Testis (tissue), 3 donors: ENCODE measurements around the gene SAMD11. TPM values are rescaled to one million over a fixed set of nuclear protein-coding genes. Genes with fewer than 3 reads are reported as not detected.

Experiments used
- DNase-seq: peaks from one replicate; pipeline ENCODE4 v3.0.0-alpha.2; 2019
- H3K27ac ChIP-seq, 2 donors: fragments of 200-600 bp; sonication (generic); one replicate each; pipeline ENCODE4 v1.5.1; 2019
- H3K27me3 ChIP-seq: fragments of 200-600 bp; sonication (generic); one replicate; pipeline ENCODE4 v1.5.1; 2019
- H3K36me3 ChIP-seq: fragments of 200-600 bp; sonication (generic); one replicate; pipeline ENCODE4 v1.5.1; 2017; ENCODE audit warnings: low read depth; ENCODE audit errors: missing control alignments
- H3K4me1 ChIP-seq: fragments of 200-600 bp; sonication (generic); one replicate; pipeline ENCODE4 v1.5.1; 2019
- H3K4me3 ChIP-seq, 2 donors: fragments of 200-600 bp; sonication (generic); one replicate each; pipeline ENCODE4 v1.5.1; 2017 to 2019
- H3K9me3 ChIP-seq: fragments of 200-600 bp; sonication (generic); one replicate; pipeline ENCODE4 v1.5.1; 2017
- CTCF ChIP-seq, 3 experiments: fragments of 450-650 bp in 2 of 3; fragments of 200-600 bp in 1 of 3; sonication (generic) in 1 of 3; IDR thresholded peaks; one replicate each; pipeline ENCODE4 v1.5.1; 2016 to 2019; ENCODE audit warnings: antibody characterized with exemption in 3 of 3, mild to moderate bottlenecking in 2 of 3, moderate library complexity in 1 of 3
- POLR2A ChIP-seq: fragments of 450-650 bp; IDR thresholded peaks from one replicate; pipeline ENCODE4 v1.6.1; 2017; ENCODE audit warnings: antibody characterized with exemption, mild to moderate bottlenecking, moderate library complexity
- WGBS, 2 donors: methylation state at CpG; one replicate each; pipeline ENCODE4 v1.1.5; 2018; 5-methylcytosine and 5-hydroxymethylcytosine counted together
- intact Hi-C: fragments of 100-400 bp; cut with DNase I; formaldehyde crosslinking; loops from one replicate; pipeline ENCODE4 v1.15.1; 2023; ENCODE audit warnings: low total_unique reads
- polyA plus RNA-seq: library from polyadenylated mRNA; stranded (reverse); fragments of 350-450 nt; fragmentation: Illumina TruSeq; extraction: RNeasy Lipid Tissue Mini Kit (QIAGEN cat#74804); gene quantifications from one replicate; pipeline ENCODE4 v1.2.3, GENCODE V29; 2014; ENCODE audit warnings: low read depth, low replicate concordance; ENCODE audit not compliant: insufficient read depth
- total RNA-seq, 2 donors: library from RNA; depleted of rRNA; stranded (reverse); fragments of >200 nt; gene quantifications; one replicate each; pipeline ENCODE4 v1.2.3, GENCODE V29; 2016

The SAMD11 gene
- total and polyA plus RNA-seq, 3 donors from 2014 or later, result 7.9 to 47.2 (median 36.9) TPM

GRCh38 chr1:969260-969855 is 45.6 kb downstream of the SAMD11 start:
- Histone ChIP-seq H3K27me3 (no peaks in the 10 kb centered on the region), H3K9me3 (no peaks in the 10 kb centered on the region), H3K4me3 (no peak overlapping the region), H3K4me1 (peaks cover 5% of the 10 kb centered on the region), H3K36me3 (no peaks in the 10 kb centered on the region), H3K27ac (no peak overlapping the region)
- 72 to 77% methylated on average over 15 of the region's 15 CpGs for WGBS, 2 donors
- no peak for DNase-seq
- TF ChIP-seq POLR2A (no peak), CTCF (IDR thresholded peaks at IDR 0.05) (no peak)
- intact Hi-C loops, result no loop called here

DNA sequence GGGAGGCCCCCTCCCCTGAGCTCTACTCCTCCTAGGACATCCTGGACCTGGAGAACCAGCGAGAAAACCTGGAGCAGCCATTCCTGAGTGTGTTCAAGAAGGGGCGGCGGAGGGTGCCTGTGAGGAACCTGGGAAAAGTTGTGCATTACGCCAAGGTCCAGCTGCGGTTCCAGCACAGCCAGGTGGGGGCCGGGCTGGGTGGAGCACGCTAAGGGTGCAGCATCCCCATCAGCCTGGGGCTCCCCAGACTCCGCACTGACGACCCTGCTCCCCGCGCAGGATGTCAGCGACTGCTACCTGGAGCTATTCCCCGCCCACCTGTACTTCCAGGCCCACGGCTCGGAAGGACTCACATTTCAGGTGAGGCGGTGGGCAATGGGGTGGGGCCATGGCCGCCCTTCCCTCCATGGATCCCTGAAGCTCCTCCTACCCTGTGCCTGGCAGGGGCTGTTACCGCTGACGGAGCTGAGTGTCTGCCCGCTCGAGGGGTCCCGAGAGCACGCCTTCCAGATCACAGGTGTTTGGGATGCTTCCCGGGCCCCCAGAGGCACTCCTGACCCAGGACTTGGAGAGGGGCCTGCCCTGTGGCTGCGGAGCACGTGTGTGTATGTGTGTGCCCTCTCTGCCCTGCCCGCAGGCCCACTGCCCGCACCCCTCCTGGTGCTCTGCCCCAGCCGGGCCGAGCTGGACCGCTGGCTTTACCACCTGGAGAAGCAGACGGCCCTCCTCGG is 46.7 kb downstream of the SAMD11 start:
- Histone ChIP-seq H3K9me3 (no peaks in the 10 kb centered on the region), H3K4me3 (no peak overlapping the region), H3K27me3 (no peaks in the 10 kb centered on the region), H3K27ac (no peak overlapping the region), H3K4me1 (peaks cover 5% of the 10 kb centered on the region), H3K36me3 (no peaks in the 10 kb centered on the region)
- TF ChIP-seq POLR2A, result no peak
- TF ChIP-seq CTCF (IDR thresholded peaks at IDR 0.05), result no peak
- intact Hi-C loops, result loop anchor here (10.0 kb wide), 1 partner anchor 66 kb away; no protein-coding TSS in a partner anchor
- 40 to 75% methylated on average over 2 to 29 of the region's 33 CpGs for WGBS, 2 donors
- DNase-seq, result no peak

GRCh38 chr1:970973-971730 is 47.4 kb downstream of the SAMD11 start:
- no peak overlapping the region for H3K4me3 ChIP-seq
- no peaks in the 10 kb centered on the region for H3K27me3 ChIP-seq
- no peaks in the 10 kb centered on the region for H3K9me3 ChIP-seq
- peaks cover 9% of the 10 kb centered on the region for H3K4me1 ChIP-seq
- TF ChIP-seq POLR2A, result no peak
- TF ChIP-seq CTCF (IDR thresholded peaks at IDR 0.05), result no peak
- WGBS, 2 donors, result 52 to 90% methylated on average over 2 to 41 of the region's 42 CpGs
- no peaks in the 10 kb centered on the region for H3K36me3 ChIP-seq
- intact Hi-C loops, result loop anchor here (10.0 kb wide), 1 partner anchor 66 kb away; no protein-coding TSS in a partner anchor
- DNase-seq, result no peak
- H3K27ac ChIP-seq, result no peak overlapping the region

DNA sequence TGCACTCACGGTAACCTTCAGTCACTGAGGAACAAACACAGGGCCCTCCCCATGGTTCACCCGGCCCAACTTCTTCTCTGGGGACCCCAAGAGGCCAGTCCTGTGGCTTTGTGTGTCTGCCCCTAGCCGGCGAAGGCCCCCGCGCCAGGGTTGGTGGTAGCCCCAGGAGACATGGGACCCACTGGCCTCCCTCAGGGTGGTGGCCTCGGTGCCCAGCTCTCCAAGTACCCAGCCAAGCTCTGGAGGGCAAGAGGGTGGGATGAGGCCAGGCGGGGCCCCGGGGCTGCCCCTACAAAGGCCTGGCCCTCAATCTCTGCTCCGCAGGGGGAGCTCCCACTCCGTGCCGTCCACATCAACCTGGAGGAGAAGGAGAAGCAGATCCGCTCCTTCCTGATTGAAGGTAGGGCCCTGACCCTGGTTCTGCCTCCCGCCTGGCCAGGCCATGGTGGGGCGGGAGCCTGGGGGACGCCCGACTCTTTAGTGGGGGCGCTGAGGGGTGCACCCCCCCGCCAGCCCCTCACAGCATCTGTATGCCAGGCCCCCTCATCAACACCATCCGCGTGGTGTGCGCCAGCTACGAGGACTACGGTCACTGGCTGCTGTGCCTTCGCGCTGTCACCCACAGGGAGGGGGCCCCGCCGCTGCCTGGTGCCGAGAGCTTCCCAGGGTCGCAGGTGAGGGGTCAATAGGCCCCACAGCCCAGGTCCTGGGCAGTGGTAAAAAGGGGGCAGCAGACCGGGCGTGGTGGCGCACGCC is 48.2 kb downstream of the SAMD11 start:
- H3K4me1 ChIP-seq, result peaks cover 9% of the 10 kb centered on the region
- 81 to 83% methylated on average over 18 to 34 of the region's 34 CpGs for WGBS, 2 donors
- no peaks in the 10 kb centered on the region for H3K27me3 ChIP-seq
- no peak overlapping the region for H3K27ac ChIP-seq
- H3K9me3 ChIP-seq, result no peaks in the 10 kb centered on the region
- H3K36me3 ChIP-seq, result no peaks in the 10 kb centered on the region
- no peak for DNase-seq
- no peak overlapping the region for H3K4me3 ChIP-seq
- intact Hi-C loops, result loop anchor here (10.0 kb wide), 1 partner anchor 67 kb away; no protein-coding TSS in a partner anchor
- TF ChIP-seq POLR2A, result no peak
- no peak for TF ChIP-seq CTCF (IDR thresholded peaks at IDR 0.05)
